Measurements from ENCODE around the gene ATF2. TPM values are rescaled to one million over a fixed set of nuclear protein-coding genes. Genes with fewer than 3 reads are reported as not detected.

ATF2 gene
- total and polyA plus RNA-seq, 2 of the 13 experiments (the other 11 are each of a cell fraction or from before 2014, with no cell fraction given): 91.6 to 95.1 TPM

DNA sequence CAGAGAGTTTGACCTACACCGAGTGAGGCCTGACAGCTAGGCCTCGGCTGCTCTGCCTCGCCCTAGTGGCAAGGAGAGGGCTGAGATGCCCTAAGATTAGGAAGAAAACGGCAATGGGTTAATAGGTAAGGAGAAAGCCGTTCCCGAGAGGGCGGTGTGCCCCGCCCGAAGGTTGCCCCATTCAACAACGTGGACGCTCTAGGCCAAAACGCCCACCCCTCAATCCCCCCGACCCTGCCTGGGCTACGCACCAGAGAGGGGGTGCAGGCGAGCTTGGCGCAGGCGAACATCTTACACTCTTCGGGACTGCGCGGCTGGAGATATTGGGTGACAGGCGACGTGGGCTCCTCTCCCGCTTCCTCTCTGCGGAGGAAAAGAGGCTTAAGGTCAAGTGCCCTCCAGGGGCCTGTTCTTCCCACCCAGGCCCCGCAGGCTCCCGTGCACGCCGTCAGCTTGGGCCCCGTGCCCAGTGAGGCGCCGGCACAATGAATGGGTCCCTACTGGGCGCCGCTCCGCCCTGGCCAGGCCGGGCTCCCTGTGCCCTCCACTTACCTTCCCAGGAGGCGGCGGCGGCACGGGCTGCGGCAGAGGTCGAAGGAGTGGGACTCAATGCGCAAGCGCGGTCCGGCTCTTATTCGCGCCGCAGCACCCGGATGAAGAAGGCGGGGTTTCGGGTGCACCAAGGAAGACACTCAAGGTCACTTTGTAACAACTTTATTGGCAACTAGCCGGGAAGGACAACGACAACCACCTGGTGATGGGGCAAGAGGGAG lies 13.3 kb upstream of the ATF2 start, which contains the start of gene ATP5MC3 (continued):
- TF ChIP-seq ZNF12 (CRISPR knock-in tag; IDR thresholded peaks at IDR 0.05): peak; percentile 15
- peak; percentile 79; the same call in 1 of the 2 replicates for TF ChIP-seq ZNF430 (CRISPR knock-in tag; IDR thresholded peaks at IDR 0.05)
- TF ChIP-seq CHCHD3 (CRISPR knock-in tag; IDR thresholded peaks at IDR 0.05): 0 out of 2 replicates have a peak, but pooled peaks have one; percentile 6
- TF ChIP-seq ZNF143 (CRISPR knock-in tag; IDR thresholded peaks at IDR 0.05): 0 out of 2 replicates have a peak, but pooled peaks have one; percentile 21
- TF ChIP-seq SAP130 (CRISPR knock-in tag; IDR thresholded peaks at IDR 0.05; ENCODE audit: low read depth): peak; percentile 85
- TF ChIP-seq ZNF567 (CRISPR knock-in tag; IDR thresholded peaks at IDR 0.05; ENCODE audit: borderline replicate concordance): no peak
- peak; percentile 73; the same call in 1 of the 2 replicates for TF ChIP-seq ZNF839 (CRISPR knock-in tag; IDR thresholded peaks at IDR 0.05; ENCODE audit: borderline replicate concordance)
- no peak for TF ChIP-seq SYNCRIP (IDR thresholded peaks at IDR 0.05; ENCODE audit: insufficient read depth, low read depth, low read length)
- TF ChIP-seq, protein P1, sequence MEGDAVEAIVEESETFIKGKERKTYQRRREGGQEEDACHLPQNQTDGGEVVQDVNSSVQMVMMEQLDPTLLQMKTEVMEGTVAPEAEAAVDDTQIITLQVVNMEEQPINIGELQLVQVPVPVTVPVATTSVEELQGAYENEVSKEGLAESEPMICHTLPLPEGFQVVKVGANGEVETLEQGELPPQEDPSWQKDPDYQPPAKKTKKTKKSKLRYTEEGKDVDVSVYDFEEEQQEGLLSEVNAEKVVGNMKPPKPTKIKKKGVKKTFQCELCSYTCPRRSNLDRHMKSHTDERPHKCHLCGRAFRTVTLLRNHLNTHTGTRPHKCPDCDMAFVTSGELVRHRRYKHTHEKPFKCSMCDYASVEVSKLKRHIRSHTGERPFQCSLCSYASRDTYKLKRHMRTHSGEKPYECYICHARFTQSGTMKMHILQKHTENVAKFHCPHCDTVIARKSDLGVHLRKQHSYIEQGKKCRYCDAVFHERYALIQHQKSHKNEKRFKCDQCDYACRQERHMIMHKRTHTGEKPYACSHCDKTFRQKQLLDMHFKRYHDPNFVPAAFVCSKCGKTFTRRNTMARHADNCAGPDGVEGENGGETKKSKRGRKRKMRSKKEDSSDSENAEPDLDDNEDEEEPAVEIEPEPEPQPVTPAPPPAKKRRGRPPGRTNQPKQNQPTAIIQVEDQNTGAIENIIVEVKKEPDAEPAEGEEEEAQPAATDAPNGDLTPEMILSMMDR (CRISPR knock-in tag; IDR thresholded peaks at IDR 0.05): peak; percentile 43; the same call in 1 of the 2 replicates
- peak; percentile 41; the same call in 1 of the 2 replicates for TF ChIP-seq SATB2 (CRISPR knock-in tag; IDR thresholded peaks at IDR 0.05)
- TF ChIP-seq ZNF674 (CRISPR knock-in tag; IDR thresholded peaks at IDR 0.05; ENCODE audit: low read depth): 0 out of 2 replicates have a peak, but pooled peaks have one; percentile 52
- TF ChIP-seq NAIF1 (CRISPR knock-in tag; IDR thresholded peaks at IDR 0.05; ENCODE audit: borderline replicate concordance): peak; percentile 24; the same call in 1 of the 2 replicates
- TF ChIP-seq, protein P2, sequence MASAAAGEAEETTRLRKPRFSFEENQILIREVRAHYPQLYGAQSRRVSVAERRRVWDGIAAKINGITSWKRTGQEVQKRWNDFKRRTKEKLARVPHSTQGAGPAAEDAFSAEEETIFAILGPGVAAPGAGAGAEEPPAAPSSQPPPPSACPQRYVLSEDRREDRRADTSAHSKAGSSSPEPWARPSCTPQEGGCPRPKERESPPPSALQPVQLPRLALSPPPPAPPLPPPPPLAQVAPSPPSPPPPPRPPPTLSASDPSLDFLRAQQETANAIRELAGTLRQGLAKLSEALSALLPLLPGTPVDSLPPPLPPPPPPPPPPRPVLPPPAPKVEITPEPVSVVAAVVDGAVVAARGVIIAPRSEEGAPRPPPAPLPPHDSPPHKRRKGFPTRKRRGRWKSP (CRISPR knock-in tag; IDR thresholded peaks at IDR 0.05): peak; percentile 44; the same call in 1 of the 2 replicates
- TF ChIP-seq, protein P3, sequence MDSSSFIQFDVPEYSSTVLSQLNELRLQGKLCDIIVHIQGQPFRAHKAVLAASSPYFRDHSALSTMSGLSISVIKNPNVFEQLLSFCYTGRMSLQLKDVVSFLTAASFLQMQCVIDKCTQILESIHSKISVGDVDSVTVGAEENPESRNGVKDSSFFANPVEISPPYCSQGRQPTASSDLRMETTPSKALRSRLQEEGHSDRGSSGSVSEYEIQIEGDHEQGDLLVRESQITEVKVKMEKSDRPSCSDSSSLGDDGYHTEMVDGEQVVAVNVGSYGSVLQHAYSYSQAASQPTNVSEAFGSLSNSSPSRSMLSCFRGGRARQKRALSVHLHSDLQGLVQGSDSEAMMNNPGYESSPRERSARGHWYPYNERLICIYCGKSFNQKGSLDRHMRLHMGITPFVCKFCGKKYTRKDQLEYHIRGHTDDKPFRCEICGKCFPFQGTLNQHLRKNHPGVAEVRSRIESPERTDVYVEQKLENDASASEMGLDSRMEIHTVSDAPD (CRISPR knock-in tag; IDR thresholded peaks at IDR 0.05): peak; percentile 38
- peak; percentile 82 for TF ChIP-seq ZSCAN25 (CRISPR knock-in tag; IDR thresholded peaks at IDR 0.05)
- TF ChIP-seq NFKBIZ (CRISPR knock-in tag; IDR thresholded peaks at IDR 0.05): no peak; the same call in none of the 2 replicates
- no peak for TF ChIP-seq ZNF496 (CRISPR knock-in tag; IDR thresholded peaks at IDR 0.05; ENCODE audit: insufficient replicate concordance)
- TF ChIP-seq STAG1 (CRISPR knock-in tag; IDR thresholded peaks at IDR 0.05): no peak
- TF ChIP-seq, protein P4, sequence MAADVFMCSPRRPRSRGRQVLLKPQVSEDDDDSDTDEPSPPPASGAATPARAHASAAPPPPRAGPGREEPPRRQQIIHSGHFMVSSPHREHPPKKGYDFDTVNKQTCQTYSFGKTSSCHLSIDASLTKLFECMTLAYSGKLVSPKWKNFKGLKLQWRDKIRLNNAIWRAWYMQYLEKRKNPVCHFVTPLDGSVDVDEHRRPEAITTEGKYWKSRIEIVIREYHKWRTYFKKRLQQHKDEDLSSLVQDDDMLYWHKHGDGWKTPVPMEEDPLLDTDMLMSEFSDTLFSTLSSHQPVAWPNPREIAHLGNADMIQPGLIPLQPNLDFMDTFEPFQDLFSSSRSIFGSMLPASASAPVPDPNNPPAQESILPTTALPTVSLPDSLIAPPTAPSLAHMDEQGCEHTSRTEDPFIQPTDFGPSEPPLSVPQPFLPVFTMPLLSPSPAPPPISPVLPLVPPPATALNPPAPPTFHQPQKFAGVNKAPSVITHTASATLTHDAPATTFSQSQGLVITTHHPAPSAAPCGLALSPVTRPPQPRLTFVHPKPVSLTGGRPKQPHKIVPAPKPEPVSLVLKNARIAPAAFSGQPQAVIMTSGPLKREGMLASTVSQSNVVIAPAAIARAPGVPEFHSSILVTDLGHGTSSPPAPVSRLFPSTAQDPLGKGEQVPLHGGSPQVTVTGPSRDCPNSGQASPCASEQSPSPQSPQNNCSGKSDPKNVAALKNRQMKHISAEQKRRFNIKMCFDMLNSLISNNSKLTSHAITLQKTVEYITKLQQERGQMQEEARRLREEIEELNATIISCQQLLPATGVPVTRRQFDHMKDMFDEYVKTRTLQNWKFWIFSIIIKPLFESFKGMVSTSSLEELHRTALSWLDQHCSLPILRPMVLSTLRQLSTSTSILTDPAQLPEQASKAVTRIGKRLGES (CRISPR knock-in tag; IDR thresholded peaks at IDR 0.05; ENCODE audit: borderline replicate concordance): no peak; the same call in 1 of the 2 replicates
- peak; percentile 30 for TF ChIP-seq YY1 (IDR thresholded peaks at IDR 0.05; ENCODE audit: insufficient read depth, insufficient replicate concordance, low read depth, low read length)
- peak; percentile 80 for TF ChIP-seq XRCC5 (optimal IDR thresholded peaks at IDR 0.05; ENCODE audit: low read length)
- no peak for TF ChIP-seq SCMH1 (CRISPR knock-in tag; IDR thresholded peaks at IDR 0.05; ENCODE audit: borderline replicate concordance)

Measured in HepG2 (cell line).